Transverse colon (tissue), 3 donors: ENCODE results near the gene CAB39L.

Experiments
- CTCF ChIP-seq, 5 experiments: fragments of 200-600 bp in 3 of 5; fragments of 450-650 bp in 2 of 5; sonication (generic) in 3 of 5; IDR thresholded peaks; 1 replicate in 2 of 5; 2 replicates in 3 of 5; pipeline ENCODE4 v1.5.1; 2016 to 2017; ENCODE audit warnings: antibody characterized with exemption in 5 of 5, inconsistent platforms in 3 of 5, mild to moderate bottlenecking in 2 of 5, moderate library complexity in 1 of 5
- POLR2A ChIP-seq: fragments of 450-650 bp; IDR thresholded peaks from one replicate; pipeline ENCODE4 v1.6.1; 2016; ENCODE audit warnings: antibody characterized with exemption, mild to moderate bottlenecking, moderate library complexity

- TF ChIP-seq CTCF (IDR thresholded peaks at IDR 0.05) (no peak), POLR2A (no peak)
Observed at GRCh38 chr13:49441846-49442245, 2.0 kb downstream of the CAB39L start.
